Ovary (tissue), 9 donors: ENCODE measurements around the gene UQCR11. TPM values are rescaled to one million over a fixed set of nuclear protein-coding genes. Genes with fewer than 3 reads are reported as not detected.

Experiments
- DNase-seq, 5 donors: peaks; one replicate each; pipeline ENCODE4 v3.0.0-alpha.2; 2019 to 2020
- H3K27ac ChIP-seq, 2 donors: fragments of 200-600 bp; one replicate each; pipeline versions ENCODE4 v1.5.1 to v1.8.0; 2019 to 2022
- H3K27me3 ChIP-seq: fragments of 200-600 bp; one replicate; pipeline ENCODE4 v1.8.0; 2022
- H3K36me3 ChIP-seq: fragments of 200-600 bp; sonication (generic); one replicate; pipeline ENCODE4 v1.5.1; 2019
- H3K4me1 ChIP-seq: one replicate; pipeline ENCODE4 v1.8.1; 2013; ENCODE audit warnings: mild to moderate bottlenecking, moderate library complexity; ENCODE audit not compliant: insufficient read depth
- H3K4me3 ChIP-seq: fragments of 200-600 bp; sonication (generic); one replicate; pipeline ENCODE4 v1.5.1; 2017
- H3K9me3 ChIP-seq, 2 donors: fragments of 200-600 bp in 1 of 2; sonication (generic) in 1 of 2; one replicate each; pipeline versions ENCODE4 v1.5.1 to v1.8.1; 2013 to 2019; ENCODE audit warnings: mild to moderate bottlenecking in 1 of 2, moderate library complexity in 1 of 2
- CTCF ChIP-seq, 3 donors: fragments of 450-650 bp in 2 of 3; fragments of 200-600 bp in 1 of 3; IDR thresholded peaks; one replicate each; pipeline versions ENCODE4 v1.5.1 to v1.8.0; 2016 to 2022; ENCODE audit warnings: antibody characterized with exemption in 3 of 3, mild to moderate bottlenecking in 1 of 3
- EP300 ChIP-seq: sonication (generic); formaldehyde crosslinking; IDR thresholded peaks from one replicate; pipeline ENCODE4 v1.6.1; 2017; ENCODE audit warnings: antibody characterized with exemption
- POLR2A ChIP-seq: fragments of 450-650 bp; IDR thresholded peaks from one replicate; pipeline ENCODE4 v1.6.1; 2017; ENCODE audit warnings: antibody characterized with exemption, mild to moderate bottlenecking, moderate library complexity
- WGBS, 3 donors: extraction: QIAGEN DNeasy Blood & Tissue Kit in 1 of 3; methylation state at CpG; one replicate each; pipeline versions ENCODE4 v1.1.5 to v1.1.7; 2013 to 2017; 5-methylcytosine and 5-hydroxymethylcytosine counted together
- intact Hi-C, 4 donors: fragments of 100-400 bp; cut with DNase I; formaldehyde crosslinking; loops; one replicate each; pipeline versions ENCODE4 v1.11.0 to v1.15.1; 2022 to 2023
- polyA plus RNA-seq, 2 donors: library from polyadenylated mRNA; stranded (reverse); fragments of 200-250 nt in 1 of 2; fragments of 350-450 nt in 1 of 2; fragmentation: Illumina TruSeq in 1 of 2; extraction: RNeasy Lipid Tissue Mini Kit (QIAGEN cat#74804) in 1 of 2; gene quantifications; one replicate each; pipeline ENCODE4 v1.2.3, GENCODE V29; 2013 to 2014
- total RNA-seq, 7 donors: library from RNA; depleted of rRNA in 2 of 7; stranded (reverse); fragments of >200 nt in 2 of 7; fragmentation: NEBNext Ultra II Directional in 3 of 7; extraction: Animal tissue kit (Norgen Biotek cat#: 25700) in 3 of 7; gene quantifications; one replicate each; pipeline versions ENCODE4 v1.1.0 to v1.2.4, GENCODE V29; 2016 to 2023
- donor health status: DM: no; HTN: no; CAD: no; lungs with moderate emphysema.
- donor health status: DM: no; HTN: no; CAD: no.
- donor health status: Bipolar disorder and iron deficiency.
- donor health status: DM: yes; HTN: yes; CAD: no.
- donor health status: DM: no; HTN: no; CAD: no.
- donor health status: DM: yes; HTN: yes; CAD: no.

Gene UQCR11
- total and polyA plus RNA-seq, 9 donors: 39.5 to 132 (median 92.9) TPM

GRCh38 chr19:1598777-1599459, 6.3 kb downstream of the UQCR11 start:
- no peak for TF ChIP-seq CTCF (IDR thresholded peaks at IDR 0.05)
- no peak for TF ChIP-seq EP300
- no peak for TF ChIP-seq POLR2A
- WGBS, 3 donors: 83 to 90% (median 86%) methylated on average over 20 of the region's 20 CpGs
- Histone ChIP-seq H3K4me1 (peaks cover 7% of the 10 kb centered on the region), H3K27me3 (no peaks in the 10 kb centered on the region), H3K9me3 (no peaks in the 10 kb centered on the region), H3K27ac (no peak overlapping the region), H3K36me3 (no peaks in the 10 kb centered on the region), H3K4me3 (no peak overlapping the region)
- intact Hi-C loops: no loop called here
- no peak for DNase-seq

- Histone ChIP-seq H3K9me3 (no peaks in the 10 kb centered on the region), H3K27ac (peak overlapping the region in 1 of 2 donors; percentile 53), H3K36me3 (no peaks in the 10 kb centered on the region), H3K27me3 (no peaks in the 10 kb centered on the region), H3K4me3 (no peak overlapping the region), H3K4me1 (peaks cover 7% of the 10 kb centered on the region)
- TF ChIP-seq CTCF (IDR thresholded peaks at IDR 0.05) (no peak), POLR2A (no peak), EP300 (no peak)
- peak in 1 of 5 donors; percentile 47 for DNase-seq
- intact Hi-C loops: no loop called here
- 18 to 32% (median 32%) methylated on average over 9 to 10 of the region's 10 CpGs for WGBS, 3 donors
Measured at GRCh38 chr19:1593501-1593772, 11.8 kb downstream of the UQCR11 start.

- H3K4me1 ChIP-seq: peaks cover 7% of the 10 kb centered on the region
- H3K9me3 ChIP-seq: no peaks in the 10 kb centered on the region
- no peak for TF ChIP-seq CTCF (IDR thresholded peaks at IDR 0.05)
- TF ChIP-seq EP300: no peak
- no peak for TF ChIP-seq POLR2A
- intact Hi-C loops: no loop called here
- H3K27me3 ChIP-seq: no peaks in the 10 kb centered on the region
- H3K27ac ChIP-seq: peak within 1 kb of the TSS; percentile 95 to 98
- H3K4me3 ChIP-seq: peak within 1 kb of the TSS; percentile 57
- H3K36me3 ChIP-seq: no peaks in the 10 kb centered on the region
- WGBS, 3 donors: 1 to 2% (median 2%) methylated on average over 18 to 56 of the region's 68 CpGs
- peak; percentile 88 to 94 (median 92) for DNase-seq
Measured at GRCh38 chr19:1592755-1593500, 12.3 kb downstream of the UQCR11 start, which contains the start of gene MBD3. TSS of gene MBD3 (minus strand) at chr19:1592865. CDS start at chr19:1592631, 234 bp downstream.

GRCh38 chr19:1592024-1592754, 13.1 kb downstream of the UQCR11 start:
- Histone ChIP-seq H3K27ac (peak overlapping the region; percentile 95 to 98), H3K36me3 (no peaks in the 10 kb centered on the region), H3K4me3 (peak overlapping the region; percentile 57), H3K27me3 (no peaks in the 10 kb centered on the region), H3K9me3 (no peaks in the 10 kb centered on the region), H3K4me1 (peaks cover 7% of the 10 kb centered on the region)
- intact Hi-C loops: no loop called here
- WGBS, 3 donors: 1% methylated on average over 20 to 94 of the region's 94 CpGs
- no peak for TF ChIP-seq EP300
- peak; percentile 72 for TF ChIP-seq POLR2A
- TF ChIP-seq CTCF (IDR thresholded peaks at IDR 0.05): peak in 2 of 3 donors; percentile 19 to 23
- peak; percentile 82 to 92 (median 86) for DNase-seq
